Spleen (tissue), 11 donors: ENCODE data around the gene NSMCE4A. TPM values are rescaled to one million over a fixed set of nuclear protein-coding genes. Genes with fewer than 3 reads are reported as not detected.

Experiments used
- DNase-seq: peaks from one replicate; pipeline ENCODE4 v3.0.0-alpha.2; 2020
- H3K27ac ChIP-seq, 8 donors: fragments of 200-600 bp; sonication (generic) in 7 of 8; 1 replicate in 4 of 8; 2 replicates in 4 of 8; pipeline versions ENCODE4 v1.5.0 to v1.8.0; 2016 to 2021; ENCODE audit warnings: inconsistent platforms in 4 of 8, mild to moderate bottlenecking in 4 of 8, moderate library complexity in 1 of 8
- H3K27me3 ChIP-seq, 7 donors: fragments of 200-600 bp; sonication (generic) in 6 of 7; replicated peaks in 1 of 7; 1 replicate in 4 of 7; 2 replicates in 3 of 7; pipeline versions ENCODE4 v1.5.0 to v1.8.0; 2016 to 2021; ENCODE audit warnings: inconsistent platforms in 3 of 7, mild to moderate bottlenecking in 1 of 7
- H3K36me3 ChIP-seq, 6 donors: fragments of 200-600 bp; sonication (generic) in 5 of 6; 1 replicate in 4 of 6; 2 replicates in 2 of 6; pipeline versions ENCODE4 v1.5.0 to v1.8.0; 2016 to 2021; ENCODE audit warnings: inconsistent platforms in 2 of 6
- H3K4me1 ChIP-seq, 6 donors: fragments of 200-600 bp; sonication (generic) in 5 of 6; 1 replicate in 3 of 6; 2 replicates in 3 of 6; pipeline versions ENCODE4 v1.5.0 to v1.8.0; 2016 to 2021; ENCODE audit warnings: inconsistent platforms in 3 of 6
- H3K4me3 ChIP-seq, 8 donors: fragments of 200-600 bp; sonication (generic) in 7 of 8; 1 replicate in 4 of 8; 2 replicates in 4 of 8; pipeline versions ENCODE4 v1.5.0 to v1.8.0; 2016 to 2021; ENCODE audit warnings: inconsistent platforms in 4 of 8, mild to moderate bottlenecking in 4 of 8, moderate library complexity in 2 of 8
- H3K9me3 ChIP-seq, 8 donors: fragments of 200-600 bp; sonication (generic) in 7 of 8; 1 replicate in 4 of 8; 2 replicates in 4 of 8; pipeline versions ENCODE4 v1.5.0 to v1.8.0; 2016 to 2021; ENCODE audit warnings: inconsistent platforms in 4 of 8
- CTCF ChIP-seq, 11 experiments: fragments of 200-600 bp in 7 of 11; fragments of 450-650 bp in 4 of 11; sonication (generic) in 4 of 11; IDR thresholded peaks in 8 of 11; conservative IDR thresholded peaks in 3 of 11; 1 replicate in 7 of 11; 2 replicates in 4 of 11; pipeline versions ENCODE4 v1.4.0 to v1.8.0; 2016 to 2021; ENCODE audit warnings: antibody characterized with exemption in 11 of 11, inconsistent platforms in 4 of 11, mild to moderate bottlenecking in 1 of 11
- POLR2A ChIP-seq, 3 donors: fragments of 450-650 bp; IDR thresholded peaks; one replicate each; pipeline ENCODE4 v1.5.1; 2017; ENCODE audit warnings: antibody characterized with exemption in 3 of 3, mild to moderate bottlenecking in 1 of 3
- POLR2AphosphoS5 ChIP-seq, 3 donors: sonication (generic); formaldehyde crosslinking; IDR thresholded peaks; one replicate each; pipeline ENCODE4 v1.5.1; 2017; ENCODE audit warnings: antibody characterized with exemption in 3 of 3
- WGBS, 5 donors: extraction: QIAGEN DNeasy Blood & Tissue Kit in 3 of 5; methylation state at CpG; one replicate each; pipeline versions ENCODE4 v1.1.5 to v1.1.7; 2013 to 2018; 5-methylcytosine and 5-hydroxymethylcytosine counted together
- intact Hi-C: fragments of 100-400 bp; cut with DNase I; formaldehyde crosslinking; loops from one replicate; pipeline ENCODE4 v1.15.0; 2023; ENCODE audit warnings: low total_unique reads
- polyA plus RNA-seq, 3 donors: library from polyadenylated mRNA; stranded (reverse); fragments of 200-250 nt; gene quantifications; one replicate each; pipeline ENCODE4 v1.2.1, GENCODE V29; 2013
- total RNA-seq, 7 donors: library from RNA; depleted of rRNA in 3 of 7; stranded (reverse); fragments of >200 nt in 3 of 7; fragmentation: NEBNext Ultra II Directional in 4 of 7; extraction: Animal tissue kit (Norgen Biotek cat#: 25700) in 4 of 7; gene quantifications; one replicate each; pipeline versions ENCODE4 v1.1.0 to v1.2.1, GENCODE V29; 2016 to 2021
- donor health status: healthy with polysubstance abuse.
- donor health status: DM: no; HTN: no; CAD: no; lungs with moderate emphysema.
- donor health status: DM: no; HTN: no; CAD: no.
- donor health status: Bipolar disorder and iron deficiency.
- donor health status: healthy.
- donor health status: DM: no; HTN: no; CAD: no.
- donor health status: DM: yes; HTN: yes; CAD: no.

Gene NSMCE4A
- total and polyA plus RNA-seq, 10 donors, result 49.5 to 121 (median 70.9) TPM

- TF ChIP-seq CTCF (IDR thresholded peaks at IDR 0.05 in 8 of 11, conservative IDR thresholded peaks at IDR 0.05 in 3 of 11) (no peak), POLR2A (IDR thresholded peaks at IDR 0.05) (no peak)
- Histone ChIP-seq H3K27me3 (no peaks in the 10 kb centered on the region), H3K9me3 (no peaks in the 10 kb centered on the region), H3K36me3 (peaks cover 0 to 7% (median under 1%) of the 10 kb centered on the region in 6 donors), H3K4me1 (no peaks in the 10 kb centered on the region), H3K27ac (no peak overlapping the region), H3K4me3 (no peak overlapping the region)
- intact Hi-C loops, result no loop called here
- WGBS, 5 donors, result 88 to 93% (median 91%) methylated on average over 3 of the region's 3 CpGs
- DNase-seq, result no peak
Observed at GRCh38 chr10:121949451-121949850, 25.6 kb downstream of the NSMCE4A start.

- peaks cover 0 to 3% (median 0%) of the 10 kb centered on the region in 6 donors for H3K36me3 ChIP-seq
- H3K27ac ChIP-seq, result no peak overlapping the region
- no peaks in the 10 kb centered on the region for H3K4me1 ChIP-seq
- no peak for DNase-seq
- no peaks in the 10 kb centered on the region for H3K9me3 ChIP-seq
- TF ChIP-seq POLR2A (IDR thresholded peaks at IDR 0.05) (no peak), CTCF (IDR thresholded peaks at IDR 0.05 in 8 of 11, conservative IDR thresholded peaks at IDR 0.05 in 3 of 11) (no peak), POLR2AphosphoS5 (IDR thresholded peaks at IDR 0.05) (no peak)
- H3K4me3 ChIP-seq, result no peak overlapping the region
- intact Hi-C loops, result no loop called here
- H3K27me3 ChIP-seq, result no peaks in the 10 kb centered on the region
- WGBS, 5 donors, result 64 to 89% (median 76%) methylated on average over 2 of the region's 2 CpGs
Observed at GRCh38 chr10:121949049-121949448, 26.0 kb downstream of the NSMCE4A start.

GRCh38 chr10:121947343-121948330, 27.4 kb downstream of the NSMCE4A start:
- H3K9me3 ChIP-seq, result no peaks in the 10 kb centered on the region

More at GRCh38 chr10:121947343-121948330, 27.4 kb downstream of the NSMCE4A start:
- no peak for TF ChIP-seq CTCF (IDR thresholded peaks at IDR 0.05 in 8 of 11, conservative IDR thresholded peaks at IDR 0.05 in 3 of 11)
- no peak for TF ChIP-seq POLR2AphosphoS5 (IDR thresholded peaks at IDR 0.05)
- TF ChIP-seq POLR2A (IDR thresholded peaks at IDR 0.05), result no peak
- no peak overlapping the region for H3K27ac ChIP-seq
- peaks cover 0 to 2% (median 0%) of the 10 kb centered on the region in 6 donors for H3K4me1 ChIP-seq
- no peaks in the 10 kb centered on the region for H3K36me3 ChIP-seq
- no peaks in the 10 kb centered on the region for H3K27me3 ChIP-seq
- no peak for DNase-seq
- WGBS, 5 donors, result 80 to 91% (median 83%) methylated on average over 7 of the region's 7 CpGs
- intact Hi-C loops, result no loop called here
- H3K4me3 ChIP-seq, result no peak overlapping the region
